Astrocyte of the cerebellum (primary cell): ENCODE results near the gene ATG101.

Source experiments
- DNase-seq: peaks from one replicate; pipeline ENCODE4 v3.0.0-alpha.2; 2011; ENCODE audit warnings: low read depth
- H3K4me3 ChIP-seq: 2 replicates; pipeline ENCODE4 v1.5.1; 2011; ENCODE audit warnings: mild to moderate bottlenecking, low read depth, low read length, moderate library complexity
- CTCF ChIP-seq: IDR thresholded peaks from 2 replicates; pipeline ENCODE4 v1.5.1; 2012; ENCODE audit warnings: low read length, low read depth, moderate library complexity, mild to moderate bottlenecking; ENCODE audit errors: missing control alignments
- in situ Hi-C: cut with HindIII; loops from 2 replicates; pipeline ENCODE4 v1.10.0; 2017; ENCODE audit warnings: low sequenced_read_pairs

The ATG101 gene

GRCh38 chr12:52062167-52063081, 7.4 kb upstream of the ATG101 start:
- H3K4me3 ChIP-seq, result no peak overlapping the region
- in situ Hi-C loops, result no loop called here
- DNase-seq, result no peak
- TF ChIP-seq CTCF, result no peak

GRCh38 chr12:52063082-52063924, 6.5 kb upstream of the ATG101 start:
- DNase-seq, result no peak
- in situ Hi-C loops, result no loop called here
- TF ChIP-seq CTCF, result no peak
- H3K4me3 ChIP-seq, result no peak overlapping the region

GRCh38 chr12:52063981-52064649, 5.7 kb upstream of the ATG101 start:
- TF ChIP-seq CTCF, result no peak
- in situ Hi-C loops, result no loop called here
- no peak for DNase-seq
- no peak overlapping the region for H3K4me3 ChIP-seq

- no peak overlapping the region for H3K4me3 ChIP-seq
- in situ Hi-C loops, result no loop called here
- TF ChIP-seq CTCF, result no peak
- no peak for DNase-seq
These were observed 3.3 kb upstream of the ATG101 start for GRCh38 chr12:52066346-52067080.

GRCh38 chr12:52067081-52067374, 2.8 kb upstream of the ATG101 start:
- H3K4me3 ChIP-seq, result no peak overlapping the region
- TF ChIP-seq CTCF, result no peak
- DNase-seq, result no peak
- in situ Hi-C loops, result no loop called here
